ENCODE results near the gene MON1A. TPM values are rescaled to one million over a fixed set of nuclear protein-coding genes. Genes with fewer than 3 reads are reported as not detected.

MON1A gene
- total and polyA plus RNA-seq, 2 experiments from 2014 or later: 6.4 to 12.1 TPM

- TF ChIP-seq JUNB (IDR thresholded peaks at IDR 0.05; ENCODE audit: unreplicated experiment) (no peak), ZNF331 (CRISPR knock-in tag; IDR thresholded peaks at IDR 0.05; ENCODE audit: low read depth) (no peak), ZNF114 (CRISPR knock-in tag; IDR thresholded peaks at IDR 0.05) (no peak), ZNF462 (CRISPR knock-in tag; IDR thresholded peaks at IDR 0.05) (no peak), CREB1 (CRISPR knock-in tag; IDR thresholded peaks at IDR 0.05; ENCODE audit: low read depth) (no peak)
Observed at GRCh38 chr3:49908373-49909199, 21.0 kb downstream of the MON1A start (continued).

- Histone ChIP-seq H3K27me3 (ENCODE audit: insufficient read depth) (peaks cover 11% of the 10 kb centered on the region; the same call in 1 of the 2 replicates), H2AFZ (no peak overlapping the region; the same call in 1 of the 2 replicates), H3K27ac (ENCODE audit: low read depth) (no peak overlapping the region), H3K4me3 (peak overlapping the region; percentile 37), H3K4me1 (ENCODE audit: insufficient read depth) (peaks cover 38% of the 10 kb centered on the region), H3F3A (replicated peaks; ENCODE audit: low read depth) (peaks cover 22% of the 10 kb centered on the region), H3K9me2 (ENCODE audit: insufficient read depth) (peaks cover 5% of the 10 kb centered on the region; the same call in 1 of the 2 replicates), H4K20me1 (replicated peaks; ENCODE audit: insufficient read depth) (no peaks in the 10 kb centered on the region; the same call in 1 of the 2 replicates), H3K4me2 (peak overlapping the region; percentile 75), H3K36me3 (ENCODE audit: insufficient read depth) (no peaks in the 10 kb centered on the region), H3K79me2 (replicated peaks; ENCODE audit: insufficient read depth) (no peaks in the 10 kb centered on the region)
- ATAC-seq (peak; percentile 15), DNase-seq (ENCODE audit: low spot score) (peak; percentile 85)
- Mint-ChIP-seq H3K9me3 (no peaks in the 10 kb centered on the region), H3K36me3 (ENCODE audit: low read depth) (no peaks in the 10 kb centered on the region; the same call in 2 of the 3 replicates), H3K4me3 (peak overlapping the region; percentile 38; the same call in 1 of the 3 replicates), H3K27me3 (ENCODE audit: insufficient read depth, low read depth, poor library complexity) (peaks cover 31% of the 10 kb centered on the region), H3K27ac (no peak overlapping the region), H3K4me1 (peaks cover 44% of the 10 kb centered on the region)
- peak; percentile 70 to 90 for TF ChIP-seq CTCF (conservative IDR thresholded peaks at IDR 0.05; ENCODE audit: low read depth in 2 of 2)
Observed at GRCh38 chr3:49906073-49906743, 23.4 kb downstream of the MON1A start.

Measured in GM23338 (cell line).